MM.1S (cell line): ENCODE data around the gene FARP2.

ENCODE experiments used
- DNase-seq: peaks from one replicate; pipeline ENCODE4 v3.0.0-alpha.2; 2015
- H2AFZ ChIP-seq: fragments of 300-600 bp; sonication (generic); 2 replicates; pipeline ENCODE4 v1.6.0; 2016; ENCODE audit warnings: antibody characterized with exemption, low read length
- H3F3A ChIP-seq: fragments of 300-600 bp; sonication (generic); 2 replicates; pipeline ENCODE4 v1.6.1; 2016; ENCODE audit warnings: mild to moderate bottlenecking, antibody characterized with exemption, low read length, moderate library complexity, mixed read lengths; ENCODE audit not compliant: insufficient read depth
- H3K27ac ChIP-seq: fragments of 300-600 bp; sonication (generic); 2 replicates; pipeline ENCODE4 v1.5.1; 2016; ENCODE audit warnings: mild to moderate bottlenecking, low read length
- H3K27me3 ChIP-seq: fragments of 300-600 bp; sonication (generic); replicated peaks from 2 replicates; pipeline ENCODE4 v1.6.0; 2016; ENCODE audit warnings: low read length; ENCODE audit not compliant: insufficient read depth
- H3K36me3 ChIP-seq: fragments of 300-600 bp; sonication (generic); replicated peaks from 2 replicates; pipeline ENCODE4 v1.6.1; 2016; ENCODE audit warnings: mild to moderate bottlenecking, low read length, mixed read lengths; ENCODE audit not compliant: insufficient read depth
- H3K4me1 ChIP-seq: fragments of 300-600 bp; sonication (generic); 2 replicates; pipeline ENCODE4 v1.6.1; 2016; ENCODE audit warnings: low read length, mixed read lengths
- H3K4me2 ChIP-seq: fragments of 300-600 bp; sonication (generic); 2 replicates; pipeline ENCODE4 v1.6.0; 2016; ENCODE audit warnings: low read depth, low read length
- H3K4me3 ChIP-seq: fragments of 300-600 bp; sonication (generic); 2 replicates; pipeline ENCODE4 v1.5.1; 2016; ENCODE audit warnings: low read length, mixed read lengths
- H3K79me2 ChIP-seq: fragments of 300-600 bp; sonication (generic); 2 replicates; pipeline ENCODE4 v1.6.1; 2016; ENCODE audit warnings: mixed run types, low read length, mixed read lengths
- H3K9ac ChIP-seq: fragments of 300-600 bp; sonication (generic); 2 replicates; pipeline ENCODE4 v1.6.1; 2016; ENCODE audit warnings: low read length, mixed read lengths
- H3K9me2 ChIP-seq: fragments of 300-600 bp; sonication (generic); replicated peaks from 2 replicates; pipeline ENCODE4 v1.6.1; 2016; ENCODE audit warnings: mild to moderate bottlenecking, low read length, mixed read lengths; ENCODE audit not compliant: insufficient read depth
- H3K9me3 ChIP-seq: fragments of 300-600 bp; sonication (generic); replicated peaks from 2 replicates; pipeline ENCODE4 v1.6.1; 2016; ENCODE audit warnings: mild to moderate bottlenecking, low read length, mixed read lengths; ENCODE audit not compliant: insufficient read depth
- H4K20me1 ChIP-seq: fragments of 300-600 bp; sonication (generic); 2 replicates; pipeline ENCODE4 v1.6.1; 2016; ENCODE audit warnings: mild to moderate bottlenecking, low read length, moderate library complexity, mixed read lengths; ENCODE audit not compliant: insufficient read depth
- CTCF ChIP-seq: fragments of 300-600 bp; sonication (generic); IDR thresholded peaks from 2 replicates; pipeline ENCODE4 v1.5.1; 2016; ENCODE audit warnings: antibody characterized with exemption, low read length, mixed read lengths
- EZH2 ChIP-seq: fragments of 300-600 bp; sonication (generic); optimal IDR thresholded peaks from 2 replicates; pipeline ENCODE3; 2017; ENCODE audit warnings: low read depth, mild to moderate bottlenecking, antibody characterized with exemption, low read length, mixed read lengths
- EZH2phosphoT487 ChIP-seq: fragments of 300-600 bp; sonication (generic); IDR thresholded peaks from 2 replicates; pipeline ENCODE4 v1.6.1; 2018; ENCODE audit warnings: antibody characterized with exemption, low read length

FARP2 gene

DNA sequence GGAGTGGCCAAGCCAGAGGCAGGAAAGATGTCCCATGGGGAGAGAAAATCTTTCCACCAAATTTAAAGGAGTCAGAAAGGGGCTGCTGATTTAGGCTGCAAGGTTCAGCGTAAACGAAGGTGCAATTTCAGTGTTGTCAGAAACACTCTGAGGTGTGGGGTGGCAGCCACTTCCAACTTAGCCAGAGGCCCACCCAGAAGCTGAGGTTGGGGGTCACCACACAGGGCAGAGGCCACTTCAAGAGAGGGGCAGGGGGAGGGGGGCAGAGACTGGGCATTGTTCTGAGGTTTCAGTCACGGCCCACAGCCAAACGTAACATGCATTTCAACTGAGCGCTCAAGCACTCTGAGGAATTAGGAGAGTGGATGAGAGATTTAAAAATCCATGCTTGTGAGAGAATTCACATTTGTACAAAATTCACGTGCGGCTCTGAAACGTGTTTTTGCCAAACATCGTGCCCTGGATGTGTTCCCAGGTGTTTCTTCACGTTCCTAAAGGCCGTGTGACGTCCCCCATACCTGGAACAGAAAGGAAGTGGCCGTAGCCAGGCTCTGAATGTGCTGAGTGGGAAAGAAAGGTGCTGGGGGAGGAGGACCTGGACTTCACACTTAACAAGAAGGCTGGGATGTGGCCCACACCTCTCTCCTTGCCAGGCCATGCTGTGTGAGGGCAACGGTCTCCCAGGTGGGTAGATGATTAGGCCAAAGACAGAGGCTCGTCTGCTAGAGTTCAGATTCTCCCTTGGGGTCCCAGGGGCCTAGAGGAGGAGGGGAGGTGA, 182.9 kb downstream of the FARP2 start:
- no peak for TF ChIP-seq CTCF
- H3K9me2 ChIP-seq: no peaks in the 10 kb centered on the region
- no peaks in the 10 kb centered on the region for H4K20me1 ChIP-seq
- peaks cover 8% of the 10 kb centered on the region for H3K27me3 ChIP-seq
- no peak overlapping the region for H3K27ac ChIP-seq
- H3K9me3 ChIP-seq: no peaks in the 10 kb centered on the region
- H3F3A ChIP-seq: no peaks in the 10 kb centered on the region
- no peak for DNase-seq
- no peak overlapping the region for H3K9ac ChIP-seq
- no peak overlapping the region for H3K4me3 ChIP-seq
- H2AFZ ChIP-seq: no peak overlapping the region
- H3K4me1 ChIP-seq: no peaks in the 10 kb centered on the region
- no peaks in the 10 kb centered on the region for H3K79me2 ChIP-seq
- no peak overlapping the region for H3K4me2 ChIP-seq
- H3K36me3 ChIP-seq: no peaks in the 10 kb centered on the region

DNA sequence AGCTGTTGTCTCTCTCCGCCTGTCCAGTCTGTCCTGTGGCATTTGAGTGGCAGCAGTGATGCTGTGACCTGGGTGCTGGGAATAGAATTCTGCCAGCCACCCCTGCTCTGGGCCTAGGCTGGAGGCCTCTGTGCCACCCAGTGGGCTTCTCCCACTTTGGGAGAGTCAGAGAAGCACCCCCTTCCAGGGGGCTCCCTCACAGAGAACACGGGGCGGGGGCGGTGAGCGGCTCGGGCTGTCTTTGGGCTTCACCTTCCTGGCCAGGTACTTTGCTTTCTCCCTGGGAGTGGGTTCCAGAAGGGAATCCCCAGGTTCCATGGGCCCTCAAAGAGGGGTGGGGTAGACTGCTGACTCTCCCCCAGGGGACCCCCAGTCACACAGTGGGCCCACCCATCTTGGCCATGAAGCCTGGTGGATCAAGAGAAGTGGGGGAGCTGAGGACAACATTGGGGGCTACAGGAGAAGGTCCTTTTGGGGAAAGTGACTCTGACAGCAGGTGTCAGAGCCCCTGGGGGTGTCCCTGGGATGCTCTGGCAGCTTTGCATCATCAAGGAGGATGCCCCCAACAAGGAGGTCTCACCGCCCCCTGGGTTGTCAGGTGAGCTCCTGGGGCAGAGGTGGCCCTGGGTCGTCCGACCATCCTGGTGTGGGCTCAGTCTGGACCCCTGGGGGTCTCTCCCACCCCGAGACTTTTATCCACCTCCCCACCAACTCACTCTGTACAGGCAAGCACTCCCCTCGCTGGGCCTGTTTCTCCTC, 183.7 kb downstream of the FARP2 start:
- Histone ChIP-seq H3K4me2 (no peak overlapping the region), H3K9me3 (no peaks in the 10 kb centered on the region), H3K9ac (no peak overlapping the region)

DNA sequence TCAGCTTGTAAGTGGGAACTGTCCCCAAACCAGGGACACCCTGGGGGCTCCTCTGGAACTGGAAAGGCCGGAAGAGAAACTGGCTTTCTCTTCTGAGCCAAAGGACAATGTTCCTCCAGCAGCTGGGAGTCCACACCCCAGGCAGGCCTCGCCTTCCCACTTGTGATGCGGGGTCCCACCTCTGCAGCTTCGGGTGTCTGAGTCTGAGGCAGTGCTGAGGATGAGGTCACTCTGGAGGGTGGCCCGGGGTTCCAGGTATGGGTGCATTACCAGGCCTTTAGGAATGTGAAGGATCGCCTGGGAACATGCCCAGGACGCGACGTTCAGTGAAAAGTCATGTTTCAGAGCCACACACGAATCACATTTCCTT, 184.3 kb downstream of the FARP2 start:
- no peaks in the 10 kb centered on the region for H3K36me3 ChIP-seq
- H3K9ac ChIP-seq: no peak overlapping the region
- TF ChIP-seq EZH2phosphoT487: no peak
- no peak for TF ChIP-seq CTCF
- TF ChIP-seq EZH2: no peak
- no peaks in the 10 kb centered on the region for H3K9me2 ChIP-seq
- no peak overlapping the region for H2AFZ ChIP-seq
- no peaks in the 10 kb centered on the region for H3F3A ChIP-seq
- no peaks in the 10 kb centered on the region for H3K9me3 ChIP-seq
- H3K27ac ChIP-seq: no peak overlapping the region
- H3K79me2 ChIP-seq: no peaks in the 10 kb centered on the region
- DNase-seq: no peak
- H3K4me2 ChIP-seq: no peak overlapping the region
- H4K20me1 ChIP-seq: no peaks in the 10 kb centered on the region
- H3K4me3 ChIP-seq: no peak overlapping the region
- H3K4me1 ChIP-seq: no peaks in the 10 kb centered on the region
- H3K27me3 ChIP-seq: peaks cover 4% of the 10 kb centered on the region; the same call in 1 of the 2 replicates

More for the DNA sequence above, 183.7 kb downstream of the FARP2 start:
- H3F3A ChIP-seq: no peaks in the 10 kb centered on the region
- H2AFZ ChIP-seq: no peak overlapping the region
- H3K79me2 ChIP-seq: no peaks in the 10 kb centered on the region
- H4K20me1 ChIP-seq: no peaks in the 10 kb centered on the region
- peaks cover 4% of the 10 kb centered on the region; the same call in 1 of the 2 replicates for H3K27me3 ChIP-seq
- H3K36me3 ChIP-seq: no peaks in the 10 kb centered on the region
- H3K4me1 ChIP-seq: no peaks in the 10 kb centered on the region
- DNase-seq: no peak
- H3K9me2 ChIP-seq: no peaks in the 10 kb centered on the region
- no peak overlapping the region for H3K4me3 ChIP-seq
- no peak overlapping the region for H3K27ac ChIP-seq
- TF ChIP-seq EZH2phosphoT487 (no peak), EZH2 (no peak), CTCF (no peak)
